G401.6 (cell line): ENCODE measurements around the gene ATP2B2.

Experiments
- FAIRE-seq: peaks from 2 replicates; lab custom pipeline; 2012; peaks lifted over from hg19 to GRCh38; lab: Jason Lieb, UNC

Gene ATP2B2

DNA sequence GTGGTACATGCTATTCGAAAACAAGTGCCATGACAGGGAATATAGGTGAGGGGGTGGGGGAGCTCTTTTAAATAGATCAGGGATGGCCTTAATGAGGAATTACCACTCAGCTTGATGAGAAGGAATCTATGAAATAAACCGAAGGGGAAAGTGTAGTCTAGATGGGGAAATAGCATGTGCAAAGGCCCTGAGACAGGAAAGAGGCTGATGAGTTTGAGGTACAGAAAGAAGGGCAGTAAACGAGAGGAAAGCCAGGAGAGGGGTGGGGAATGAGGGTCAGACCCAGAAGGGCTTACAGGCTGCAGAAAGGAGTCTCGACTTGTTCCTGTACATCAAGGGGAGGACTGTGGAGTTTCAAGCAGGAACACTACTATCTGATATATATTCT, 12.2 kb downstream of the ATP2B2 start:
- no peak for FAIRE-seq

- FAIRE-seq = no peak
Measured at GRCh38 chr3:10492364-10493201, 12.8 kb downstream of the ATP2B2 start.

GRCh38 chr3:10489746-10490483, 15.5 kb downstream of the ATP2B2 start:
- no peak for FAIRE-seq

DNA sequence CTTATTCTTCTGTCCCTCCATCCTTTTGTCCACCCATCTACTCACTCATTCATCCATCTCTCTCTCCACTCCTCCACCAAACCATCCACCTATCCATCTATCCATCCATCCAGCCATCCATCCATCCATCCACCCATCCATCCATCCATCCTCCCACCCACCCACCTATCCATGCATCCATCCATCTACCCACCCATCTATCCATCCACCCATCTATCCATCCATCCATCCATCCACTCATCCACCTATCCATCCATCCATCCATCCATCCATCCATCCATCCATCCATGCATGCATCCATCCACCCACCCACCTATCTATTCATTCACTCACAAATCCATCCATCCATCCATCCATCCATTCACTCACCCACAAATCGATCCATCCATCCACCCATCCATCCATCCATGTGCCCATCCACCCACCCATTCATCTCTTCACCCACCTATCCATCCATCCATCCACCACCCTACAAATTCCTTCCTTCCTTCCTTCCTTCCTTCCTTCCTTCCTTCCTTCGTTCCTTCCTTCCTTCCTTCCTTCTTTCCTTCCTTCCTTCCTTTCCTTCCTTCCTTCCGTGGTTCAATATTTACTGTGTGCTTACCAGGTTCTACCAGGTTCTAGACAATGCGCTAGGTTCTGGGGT, 17.3 kb downstream of the ATP2B2 start:
- FAIRE-seq = no peak

GRCh38 chr3:10485806-10486205, 19.6 kb downstream of the ATP2B2 start:
- no peak for FAIRE-seq

DNA sequence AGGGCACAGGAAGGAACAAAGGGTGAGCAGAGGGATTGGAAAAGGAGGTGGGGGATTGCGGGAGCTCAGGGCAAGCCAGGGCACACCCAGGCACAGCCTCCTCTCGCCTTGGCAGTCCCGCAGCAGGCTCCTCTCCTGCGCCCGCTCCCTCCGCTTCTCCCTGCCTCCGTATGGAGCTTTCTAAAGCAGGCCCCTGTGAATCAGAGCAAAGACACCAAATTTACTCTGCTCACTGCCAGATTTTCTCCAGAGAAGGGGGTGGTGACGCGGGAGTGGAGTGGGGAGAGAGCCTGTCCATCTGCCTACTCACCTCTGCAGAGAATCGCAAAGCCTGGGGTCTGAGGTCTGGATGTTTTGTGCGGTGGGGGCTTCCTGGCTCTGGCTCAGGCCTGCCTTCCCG, 20.0 kb downstream of the ATP2B2 start:
- no peak for FAIRE-seq

GRCh38 chr3:10484709-10485108, 20.7 kb downstream of the ATP2B2 start:
- no peak for FAIRE-seq

- FAIRE-seq = no peak
Measured at GRCh38 chr3:10483686-10484345, 21.6 kb downstream of the ATP2B2 start.

DNA sequence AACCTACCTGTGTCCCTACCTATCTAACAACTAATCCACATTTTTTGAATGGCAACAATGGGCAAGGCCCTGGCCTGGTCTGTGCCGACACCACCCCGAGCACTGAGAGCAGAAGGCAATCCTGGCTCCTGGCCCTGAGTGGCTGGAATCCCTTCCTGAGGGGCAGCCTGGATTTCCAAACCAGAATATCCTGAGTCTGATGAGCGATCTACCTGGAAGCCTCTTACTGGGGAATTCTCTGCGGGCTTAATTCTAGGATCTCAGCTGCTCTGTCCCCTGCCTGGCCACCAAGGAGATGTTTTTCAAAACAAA, 22.1 kb downstream of the ATP2B2 start:
- FAIRE-seq = no peak

GRCh38 chr3:10482631-10483363, 22.6 kb downstream of the ATP2B2 start:
- FAIRE-seq = no peak

GRCh38 chr3:10480871-10481378, 24.5 kb downstream of the ATP2B2 start:
- no peak for FAIRE-seq

- FAIRE-seq = no peak
Measured at GRCh38 chr3:10479311-10479710, 26.1 kb downstream of the ATP2B2 start.

DNA sequence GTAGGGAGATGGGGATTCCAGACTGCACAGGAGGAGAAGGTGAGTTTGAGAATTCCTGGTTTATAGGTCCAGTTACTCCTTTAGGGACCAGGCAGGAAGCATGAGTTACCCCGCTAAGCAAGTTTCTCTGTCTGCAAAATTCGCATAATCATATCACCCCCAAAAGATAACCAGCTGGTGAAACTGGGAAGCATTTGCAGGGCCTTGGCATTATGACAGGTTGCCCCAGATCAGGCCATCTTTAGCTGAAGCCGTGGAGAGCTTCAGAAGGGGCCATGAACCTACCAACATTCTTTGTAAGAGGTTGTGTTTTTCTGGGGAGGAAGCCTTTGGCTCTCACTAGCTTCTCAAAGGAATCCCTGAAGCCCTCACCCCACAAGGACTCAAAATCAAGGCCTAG, 29.4 kb downstream of the ATP2B2 start:
- no peak for FAIRE-seq

- FAIRE-seq = no peak
Measured at GRCh38 chr3:10474847-10475246, 30.5 kb downstream of the ATP2B2 start.

- FAIRE-seq = no peak
Measured at GRCh38 chr3:10474275-10474646, 31.1 kb downstream of the ATP2B2 start.

GRCh38 chr3:10473581-10474274, 31.7 kb downstream of the ATP2B2 start:
- FAIRE-seq = no peak

DNA sequence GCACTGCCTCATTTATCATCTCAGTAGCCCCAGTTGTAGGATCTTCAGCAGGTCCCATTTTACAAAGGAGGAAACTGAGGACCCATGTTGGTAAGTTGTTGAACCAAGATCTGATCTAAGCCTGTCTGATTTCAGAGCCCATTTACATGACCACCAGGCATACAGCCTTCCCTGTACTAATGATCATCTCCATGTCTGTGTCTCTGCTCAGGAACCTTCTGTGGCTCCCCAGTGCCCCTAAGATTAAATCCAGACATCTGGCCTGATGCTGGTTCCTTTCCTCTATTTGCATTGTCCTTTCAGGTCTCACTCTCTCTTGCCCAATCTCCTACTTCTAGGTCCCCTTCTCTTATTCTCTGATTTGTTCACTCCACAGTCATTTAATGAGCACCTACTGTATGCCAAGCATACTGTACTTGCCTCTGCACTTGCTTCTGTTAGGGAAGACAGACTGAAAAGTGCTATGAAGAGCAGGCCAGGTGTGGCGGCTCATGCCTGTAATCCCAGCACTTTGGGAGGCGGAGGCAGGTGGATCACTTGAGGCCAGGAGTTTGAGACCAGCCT, 32.4 kb downstream of the ATP2B2 start:
- FAIRE-seq = no peak

DNA sequence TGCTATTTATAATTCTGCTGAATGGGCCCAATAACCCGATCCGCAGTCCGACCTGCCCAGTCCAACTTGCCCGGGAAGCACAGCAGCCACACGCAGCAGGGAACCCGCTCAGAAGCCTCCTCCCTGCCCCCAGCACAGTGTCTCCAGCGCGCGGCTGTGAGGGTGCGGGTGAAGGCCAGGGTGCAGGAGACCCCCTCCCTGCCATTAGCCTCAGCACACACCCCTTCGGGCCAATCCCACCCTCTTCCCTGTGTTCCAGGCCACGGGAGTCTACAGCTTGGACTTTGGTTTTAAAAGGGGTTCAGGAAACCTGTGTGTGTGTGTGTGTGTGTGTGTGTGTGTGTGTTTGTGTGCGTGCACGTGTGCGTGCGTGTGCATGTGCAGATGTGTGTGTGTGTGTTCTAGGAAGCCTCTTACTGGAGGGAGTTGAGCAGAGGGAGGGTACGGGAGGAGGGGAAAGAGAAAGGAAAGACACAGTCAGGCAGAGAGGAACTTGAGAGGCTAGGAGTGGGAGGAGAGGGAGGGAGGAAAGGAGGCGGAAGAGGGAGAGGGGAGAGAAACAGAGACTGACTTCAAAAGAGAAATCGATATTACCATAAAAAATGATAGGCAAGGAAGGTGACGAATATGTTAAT, 34.2 kb downstream of the ATP2B2 start:
- no peak for FAIRE-seq

- FAIRE-seq = no peak
Measured at GRCh38 chr3:10470120-10471053, 35.0 kb downstream of the ATP2B2 start.
